K562 (cell line): ENCODE results near the gene TSPAN13. TPM values are rescaled to one million over a fixed set of nuclear protein-coding genes. Genes with fewer than 3 reads are reported as not detected.

ENCODE experiments used
- CREBBP ChIP-seq: IDR thresholded peaks from one replicate; pipeline ENCODE4 v1.6.1; 2012; ENCODE audit warnings: low read depth, mild to moderate bottlenecking, control low read depth, inconsistent platforms, low read length
- DPF2 ChIP-seq: fragments of 450-650 bp; IDR thresholded peaks from 2 replicates; pipeline ENCODE4 v1.6.1; 2016
- EZH2 ChIP-seq: IDR thresholded peaks from 2 replicates; pipeline ENCODE4 v1.6.1; 2012; ENCODE audit warnings: low read depth, mild to moderate bottlenecking, inconsistent platforms, low read length, borderline replicate concordance
- JUND ChIP-seq, 2 experiments: IDR thresholded peaks; 2 replicates in 1 of 2; 3 replicates in 1 of 2; pipeline ENCODE4 v1.6.1; 2011; ENCODE audit warnings: borderline replicate concordance in 2 of 2, low read depth in 2 of 2, low read length in 2 of 2, improper control_type of control experiment in 1 of 2, missing biosample characterization in 1 of 2, missing genetic modification characterization in 1 of 2, missing genetic modification reagents in 1 of 2
- NFIC ChIP-seq: fragments of 450-650 bp; IDR thresholded peaks from 2 replicates; pipeline ENCODE4 v1.6.1; 2017; ENCODE audit warnings: mild to moderate bottlenecking, inconsistent platforms
- POLR3A ChIP-seq: IDR thresholded peaks from 2 replicates; pipeline ENCODE4 v1.6.1; 2011; ENCODE audit warnings: borderline replicate concordance, mild to moderate bottlenecking, moderate library complexity; ENCODE audit not compliant: insufficient read length, insufficient read depth; ENCODE audit errors: extremely low read depth
- RBM14 ChIP-seq: fragments of 200-400 bp; formaldehyde crosslinking; IDR thresholded peaks from 2 replicates; pipeline ENCODE4 v1.6.1; 2018; ENCODE audit warnings: low read depth, mild to moderate bottlenecking, low read length, moderate library complexity, borderline replicate concordance; ENCODE audit not compliant: insufficient read depth
- SAFB ChIP-seq: fragments of 200-400 bp; formaldehyde crosslinking; IDR thresholded peaks from 2 replicates; pipeline ENCODE4 v1.6.1; 2017; ENCODE audit warnings: low read depth, low read length, borderline replicate concordance
- TFAM ChIP-seq: fragments of 250-450 bp; sonication (Bioruptor Pico); conservative IDR thresholded peaks from 2 replicates; pipeline ENCODE4 v1.5.0; 2021; ENCODE audit warnings: mild to moderate bottlenecking, moderate library complexity
- ZC3H8 ChIP-seq: fragments of 450-650 bp; IDR thresholded peaks from 2 replicates; pipeline ENCODE4 v1.6.1; 2017
- ZNF583 ChIP-seq: fragments of 250-450 bp; sonication (Bioruptor Pico); IDR thresholded peaks from 2 replicates; pipeline ENCODE4 v1.4.0; 2020
- ZNF717 ChIP-seq: fragments of 250-450 bp; sonication (Bioruptor Pico); IDR thresholded peaks from 2 replicates; pipeline ENCODE4 v1.5.0; 2021
- ZNF830 ChIP-seq: fragments of 250-450 bp; sonication (Bioruptor Pico); IDR thresholded peaks from 2 replicates; pipeline ENCODE4 v1.5.0; 2021; ENCODE audit warnings: mild to moderate bottlenecking
- polyA plus RNA-seq, 8 experiments: library from polyadenylated mRNA; depleted of rRNA in 4 of 8; stranded (reverse) in 5 of 8; unstranded in 3 of 8; fragments of >200 nt; fragmentation: Nextera tagmentation in 2 of 8; fragmentation: Illumina TruSeq in 1 of 8; extraction: Ambion mirVana in 2 of 8; extraction: Trizol in 1 of 8; gene quantifications; 2 replicates each; pipeline versions ENCODE4 v1.2.1 to v1.2.3, GENCODE V29; 2011 to 2014; ENCODE audit warnings: inconsistent platforms in 1 of 8, missing spikeins in 1 of 8
- total RNA-seq, 7 experiments: library from RNA; depleted of rRNA in 6 of 7; stranded (reverse); fragments of >200 nt in 6 of 7; fragmentation: Illumina TruSeq in 2 of 7; extraction: Trizol in 2 of 7; gene quantifications; 2 replicates each; pipeline versions ENCODE4 v1.2.1 to v1.2.3, GENCODE V29; 2011 to 2021; ENCODE audit warnings: low replicate concordance in 1 of 7
- TF ChIP-seq, protein P1 (sequence below): sonication (generic); formaldehyde crosslinking; IDR thresholded peaks from 2 replicates; pipeline ENCODE4 v1.8.1; 2023; ENCODE audit warnings: mild to moderate bottlenecking, missing genetic modification reagents, moderate library complexity
- TF ChIP-seq, protein P2 (sequence below): sonication (generic); formaldehyde crosslinking; IDR thresholded peaks from 2 replicates; pipeline ENCODE4 v1.8.0; 2022; ENCODE audit warnings: mild to moderate bottlenecking, low read depth, missing genetic modification reagents
- TF ChIP-seq, protein P3 (sequence below), 2 experiments: IDR thresholded peaks; 2 replicates each; pipeline ENCODE4 v1.6.1; 2011; ENCODE audit warnings: borderline replicate concordance in 1 of 2, control low read depth in 1 of 2, low read depth in 1 of 2, low read length in 1 of 2, mild to moderate bottlenecking in 1 of 2, mixed read lengths in 1 of 2, moderate library complexity in 1 of 2; ENCODE audit not compliant: insufficient read depth in 1 of 2, insufficient read length in 1 of 2, poor library complexity in 1 of 2, severe bottlenecking in 1 of 2; ENCODE audit errors: extremely low read depth in 1 of 2
- TF ChIP-seq, protein P4 (sequence below): fragments of 450-650 bp; IDR thresholded peaks from 2 replicates; pipeline ENCODE4 v1.6.1; 2014; ENCODE audit warnings: low read depth, mild to moderate bottlenecking, moderate library complexity, borderline replicate concordance
- TF ChIP-seq, protein P5 (sequence below): sonication (generic); formaldehyde crosslinking; IDR thresholded peaks from 2 replicates; pipeline ENCODE4 v1.9.0; 2022; ENCODE audit warnings: mild to moderate bottlenecking, missing genetic modification reagents
- TF ChIP-seq, protein P6 (sequence below): sonication (generic); formaldehyde crosslinking; IDR thresholded peaks from 2 replicates; pipeline ENCODE4 v1.8.0; 2022; ENCODE audit warnings: mild to moderate bottlenecking, missing genetic modification reagents

The TSPAN13 gene
- total and polyA plus RNA-seq, 9 of the 15 experiments (the other 6 are each of a cell fraction or from before 2014, with no cell fraction given) = 7.8 to 46.3 (median 20.0) TPM

DNA sequence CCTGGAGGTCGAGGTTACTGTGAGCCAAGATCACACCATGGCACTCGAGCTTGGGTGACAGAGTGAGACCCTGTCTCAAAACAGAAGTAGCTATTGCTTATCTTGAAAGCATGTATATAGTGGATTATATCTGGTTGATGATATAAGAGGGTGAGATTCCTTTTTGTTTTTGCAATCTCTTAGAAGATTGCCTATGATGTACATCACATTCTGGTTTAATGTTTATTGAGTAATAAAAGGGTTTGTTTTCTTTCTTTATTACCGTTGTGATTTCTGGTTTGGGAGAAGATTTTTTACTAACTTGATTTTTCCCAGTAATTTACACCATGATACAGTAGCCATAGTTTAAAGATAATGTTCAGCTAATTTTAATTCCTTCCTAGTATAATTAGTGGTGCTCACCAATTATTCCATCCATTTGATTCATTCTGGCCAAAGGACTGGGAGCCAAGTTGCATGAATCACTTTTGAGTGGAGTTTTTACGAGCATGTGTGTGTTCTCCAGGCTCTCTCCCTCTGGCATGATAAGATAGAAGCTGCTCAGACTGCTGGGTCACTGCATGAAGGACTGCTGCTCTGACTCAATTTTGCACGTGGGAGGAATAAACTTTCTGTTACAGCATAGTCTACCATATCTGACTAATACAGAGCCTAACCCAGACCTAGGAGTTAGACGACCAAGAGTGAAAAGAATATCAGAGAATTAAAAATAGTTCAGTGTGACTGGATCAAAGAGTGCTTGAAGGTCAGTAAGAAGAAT lies 13.5 kb upstream of the TSPAN13 start (continued):
- TF ChIP-seq, protein P1, sequence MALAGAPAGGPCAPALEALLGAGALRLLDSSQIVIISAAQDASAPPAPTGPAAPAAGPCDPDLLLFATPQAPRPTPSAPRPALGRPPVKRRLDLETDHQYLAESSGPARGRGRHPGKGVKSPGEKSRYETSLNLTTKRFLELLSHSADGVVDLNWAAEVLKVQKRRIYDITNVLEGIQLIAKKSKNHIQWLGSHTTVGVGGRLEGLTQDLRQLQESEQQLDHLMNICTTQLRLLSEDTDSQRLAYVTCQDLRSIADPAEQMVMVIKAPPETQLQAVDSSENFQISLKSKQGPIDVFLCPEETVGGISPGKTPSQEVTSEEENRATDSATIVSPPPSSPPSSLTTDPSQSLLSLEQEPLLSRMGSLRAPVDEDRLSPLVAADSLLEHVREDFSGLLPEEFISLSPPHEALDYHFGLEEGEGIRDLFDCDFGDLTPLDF (CRISPR knock-in tag) = no peak
- no peak for TF ChIP-seq CREBBP
- peak; percentile 89 for TF ChIP-seq NFIC
- no peak for TF ChIP-seq SAFB
- TF ChIP-seq TFAM (CRISPR knock-in tag) = no peak
- TF ChIP-seq ZNF830 (CRISPR knock-in tag) = no peak
- no peak for TF ChIP-seq POLR3A
- no peak for TF ChIP-seq ZNF717
- no peak for TF ChIP-seq RBM14
- TF ChIP-seq ZC3H8 = no peak
- TF ChIP-seq, protein P2, sequence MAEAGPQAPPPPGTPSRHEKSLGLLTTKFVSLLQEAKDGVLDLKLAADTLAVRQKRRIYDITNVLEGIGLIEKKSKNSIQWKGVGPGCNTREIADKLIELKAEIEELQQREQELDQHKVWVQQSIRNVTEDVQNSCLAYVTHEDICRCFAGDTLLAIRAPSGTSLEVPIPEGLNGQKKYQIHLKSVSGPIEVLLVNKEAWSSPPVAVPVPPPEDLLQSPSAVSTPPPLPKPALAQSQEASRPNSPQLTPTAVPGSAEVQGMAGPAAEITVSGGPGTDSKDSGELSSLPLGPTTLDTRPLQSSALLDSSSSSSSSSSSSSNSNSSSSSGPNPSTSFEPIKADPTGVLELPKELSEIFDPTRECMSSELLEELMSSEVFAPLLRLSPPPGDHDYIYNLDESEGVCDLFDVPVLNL (CRISPR knock-in tag) = no peak
- TF ChIP-seq, protein P3, sequence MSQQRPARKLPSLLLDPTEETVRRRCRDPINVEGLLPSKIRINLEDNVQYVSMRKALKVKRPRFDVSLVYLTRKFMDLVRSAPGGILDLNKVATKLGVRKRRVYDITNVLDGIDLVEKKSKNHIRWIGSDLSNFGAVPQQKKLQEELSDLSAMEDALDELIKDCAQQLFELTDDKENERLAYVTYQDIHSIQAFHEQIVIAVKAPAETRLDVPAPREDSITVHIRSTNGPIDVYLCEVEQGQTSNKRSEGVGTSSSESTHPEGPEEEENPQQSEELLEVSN (IDR thresholded peaks at IDR 0.05; ENCODE audit: borderline replicate concordance in 1 of 2, extremely low read depth in 1 of 2, insufficient read depth in 1 of 2, insufficient read length in 1 of 2, low read depth in 1 of 2, low read length in 1 of 2, poor library complexity in 1 of 2, severe bottlenecking in 1 of 2) = peak; percentile 29 to 54
- peak; percentile 99 for TF ChIP-seq DPF2
- TF ChIP-seq, protein P4, sequence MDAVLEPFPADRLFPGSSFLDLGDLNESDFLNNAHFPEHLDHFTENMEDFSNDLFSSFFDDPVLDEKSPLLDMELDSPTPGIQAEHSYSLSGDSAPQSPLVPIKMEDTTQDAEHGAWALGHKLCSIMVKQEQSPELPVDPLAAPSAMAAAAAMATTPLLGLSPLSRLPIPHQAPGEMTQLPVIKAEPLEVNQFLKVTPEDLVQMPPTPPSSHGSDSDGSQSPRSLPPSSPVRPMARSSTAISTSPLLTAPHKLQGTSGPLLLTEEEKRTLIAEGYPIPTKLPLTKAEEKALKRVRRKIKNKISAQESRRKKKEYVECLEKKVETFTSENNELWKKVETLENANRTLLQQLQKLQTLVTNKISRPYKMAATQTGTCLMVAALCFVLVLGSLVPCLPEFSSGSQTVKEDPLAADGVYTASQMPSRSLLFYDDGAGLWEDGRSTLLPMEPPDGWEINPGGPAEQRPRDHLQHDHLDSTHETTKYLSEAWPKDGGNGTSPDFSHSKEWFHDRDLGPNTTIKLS = no peak; the same call in 1 of the 2 replicates
- TF ChIP-seq, protein P5, sequence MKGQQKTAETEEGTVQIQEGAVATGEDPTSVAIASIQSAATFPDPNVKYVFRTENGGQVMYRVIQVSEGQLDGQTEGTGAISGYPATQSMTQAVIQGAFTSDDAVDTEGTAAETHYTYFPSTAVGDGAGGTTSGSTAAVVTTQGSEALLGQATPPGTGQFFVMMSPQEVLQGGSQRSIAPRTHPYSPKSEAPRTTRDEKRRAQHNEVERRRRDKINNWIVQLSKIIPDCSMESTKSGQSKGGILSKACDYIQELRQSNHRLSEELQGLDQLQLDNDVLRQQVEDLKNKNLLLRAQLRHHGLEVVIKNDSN (CRISPR knock-in tag) = peak; percentile 33; the same call in 1 of the 2 replicates
- TF ChIP-seq, protein P6, sequence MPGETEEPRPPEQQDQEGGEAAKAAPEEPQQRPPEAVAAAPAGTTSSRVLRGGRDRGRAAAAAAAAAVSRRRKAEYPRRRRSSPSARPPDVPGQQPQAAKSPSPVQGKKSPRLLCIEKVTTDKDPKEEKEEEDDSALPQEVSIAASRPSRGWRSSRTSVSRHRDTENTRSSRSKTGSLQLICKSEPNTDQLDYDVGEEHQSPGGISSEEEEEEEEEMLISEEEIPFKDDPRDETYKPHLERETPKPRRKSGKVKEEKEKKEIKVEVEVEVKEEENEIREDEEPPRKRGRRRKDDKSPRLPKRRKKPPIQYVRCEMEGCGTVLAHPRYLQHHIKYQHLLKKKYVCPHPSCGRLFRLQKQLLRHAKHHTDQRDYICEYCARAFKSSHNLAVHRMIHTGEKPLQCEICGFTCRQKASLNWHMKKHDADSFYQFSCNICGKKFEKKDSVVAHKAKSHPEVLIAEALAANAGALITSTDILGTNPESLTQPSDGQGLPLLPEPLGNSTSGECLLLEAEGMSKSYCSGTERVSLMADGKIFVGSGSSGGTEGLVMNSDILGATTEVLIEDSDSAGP (CRISPR knock-in tag) = no peak
- peak; percentile 91 for TF ChIP-seq JUND (IDR thresholded peaks at IDR 0.05; ENCODE audit: borderline replicate concordance, low read depth, low read length)
- TF ChIP-seq JUND (tag; IDR thresholded peaks at IDR 0.05; ENCODE audit: borderline replicate concordance, low read depth, low read length) = peak; percentile 93; the same call in 2 of the 3 replicates
- TF ChIP-seq EZH2 = no peak
- no peak for TF ChIP-seq ZNF583
